ENCODE measurements around the gene ARSJ.
"Not testable (repeated sequence)": the region's sequence is repeated elsewhere in the genome, so short reads cannot be mapped to it uniquely, and the experiment has no call there.

The ARSJ gene

DNA sequence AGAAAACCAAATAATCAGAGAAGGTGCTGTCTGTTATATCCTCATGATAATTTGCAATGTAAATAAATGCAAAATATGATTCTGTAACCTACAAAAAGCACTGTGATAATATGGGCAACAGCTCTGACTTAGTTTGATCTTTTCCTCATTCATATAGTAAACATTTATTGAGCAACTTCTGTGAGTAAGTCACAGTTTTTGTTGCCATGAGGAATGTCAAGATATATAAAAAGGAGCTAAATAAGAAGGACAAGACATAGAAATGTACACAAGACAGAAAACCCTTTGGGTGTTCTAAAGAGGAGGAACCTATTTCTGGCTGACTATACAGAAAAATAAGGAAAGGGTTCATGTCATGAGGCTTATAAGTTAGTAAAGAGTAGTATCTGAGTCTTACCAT lies 44.3 kb downstream of the ARSJ start:
- H3K27me3 ChIP-seq = no peaks in the 10 kb centered on the region
- TF ChIP-seq, protein P1, sequence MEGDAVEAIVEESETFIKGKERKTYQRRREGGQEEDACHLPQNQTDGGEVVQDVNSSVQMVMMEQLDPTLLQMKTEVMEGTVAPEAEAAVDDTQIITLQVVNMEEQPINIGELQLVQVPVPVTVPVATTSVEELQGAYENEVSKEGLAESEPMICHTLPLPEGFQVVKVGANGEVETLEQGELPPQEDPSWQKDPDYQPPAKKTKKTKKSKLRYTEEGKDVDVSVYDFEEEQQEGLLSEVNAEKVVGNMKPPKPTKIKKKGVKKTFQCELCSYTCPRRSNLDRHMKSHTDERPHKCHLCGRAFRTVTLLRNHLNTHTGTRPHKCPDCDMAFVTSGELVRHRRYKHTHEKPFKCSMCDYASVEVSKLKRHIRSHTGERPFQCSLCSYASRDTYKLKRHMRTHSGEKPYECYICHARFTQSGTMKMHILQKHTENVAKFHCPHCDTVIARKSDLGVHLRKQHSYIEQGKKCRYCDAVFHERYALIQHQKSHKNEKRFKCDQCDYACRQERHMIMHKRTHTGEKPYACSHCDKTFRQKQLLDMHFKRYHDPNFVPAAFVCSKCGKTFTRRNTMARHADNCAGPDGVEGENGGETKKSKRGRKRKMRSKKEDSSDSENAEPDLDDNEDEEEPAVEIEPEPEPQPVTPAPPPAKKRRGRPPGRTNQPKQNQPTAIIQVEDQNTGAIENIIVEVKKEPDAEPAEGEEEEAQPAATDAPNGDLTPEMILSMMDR (IDR thresholded peaks at IDR 0.05; ENCODE audit: low read depth, low read length) = no peak
- no peaks in the 10 kb centered on the region for H3K4me1 ChIP-seq
- H3K9me3 ChIP-seq = no peaks in the 10 kb centered on the region
- no peak overlapping the region for H3K4me3 ChIP-seq (ENCODE audit: low read depth, low read length)
- H3K36me3 ChIP-seq = no peaks in the 10 kb centered on the region
- no peak for DNase-seq

- not testable (repeated sequence) for DNase-seq; H3K4me3 ChIP-seq (ENCODE audit: low read depth, low read length); H3K27me3 ChIP-seq; H3K36me3 ChIP-seq; H3K9me3 ChIP-seq; H3K4me1 ChIP-seq
Observed at GRCh38 chr4:113924706-113925105, 54.7 kb downstream of the ARSJ start.

DNA sequence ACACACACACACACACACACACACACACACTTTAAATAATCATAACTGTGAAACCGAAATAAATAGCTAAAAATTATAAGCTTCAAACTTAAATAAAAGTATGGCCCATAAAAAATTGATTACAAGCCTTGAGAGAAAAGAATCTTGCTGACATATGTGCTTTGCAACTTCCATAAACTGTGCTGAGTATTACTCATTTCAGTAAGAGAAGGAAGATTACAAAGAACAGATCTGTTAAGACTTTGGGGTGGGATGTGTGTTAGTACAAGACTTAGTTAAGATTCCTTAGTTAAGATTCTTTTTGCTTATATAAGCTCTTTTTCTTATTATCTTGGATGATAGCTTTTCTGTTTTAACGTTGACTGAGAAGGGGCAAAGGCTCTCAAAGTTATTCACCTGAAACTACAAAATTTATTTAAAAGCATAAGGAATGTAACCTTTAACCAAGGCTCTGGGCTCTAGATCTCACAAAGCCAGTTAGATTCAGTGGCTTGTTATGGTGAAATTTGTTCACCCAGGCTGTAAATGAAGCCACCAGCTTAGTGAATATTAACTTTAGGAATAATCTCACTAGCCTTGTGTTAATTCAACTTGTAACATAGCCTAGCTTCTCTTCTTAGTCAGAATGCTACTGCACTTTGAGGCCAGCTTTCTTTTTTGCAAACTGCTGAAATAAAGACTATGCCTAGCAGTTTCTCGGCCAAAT lies 58.2 kb downstream of the ARSJ start:
- DNase-seq = no peak
- Histone ChIP-seq H3K27me3 (no peaks in the 10 kb centered on the region), H3K4me3 (ENCODE audit: low read depth, low read length) (no peak overlapping the region), H3K36me3 (no peaks in the 10 kb centered on the region), H3K9me3 (no peaks in the 10 kb centered on the region), H3K4me1 (no peaks in the 10 kb centered on the region)
- TF ChIP-seq, protein P1 (IDR thresholded peaks at IDR 0.05; ENCODE audit: low read depth, low read length) = no peak

GRCh38 chr4:113919611-113920010 lies 59.8 kb downstream of the ARSJ start:
- no peak for DNase-seq
- Histone ChIP-seq H3K9me3 (no peaks in the 10 kb centered on the region; the same call in 1 of the 2 replicates), H3K4me3 (ENCODE audit: low read depth, low read length) (no peak overlapping the region), H3K27me3 (no peaks in the 10 kb centered on the region), H3K36me3 (no peaks in the 10 kb centered on the region), H3K4me1 (no peaks in the 10 kb centered on the region)
- TF ChIP-seq, protein P1 (IDR thresholded peaks at IDR 0.05; ENCODE audit: low read depth, low read length) = no peak

DNA sequence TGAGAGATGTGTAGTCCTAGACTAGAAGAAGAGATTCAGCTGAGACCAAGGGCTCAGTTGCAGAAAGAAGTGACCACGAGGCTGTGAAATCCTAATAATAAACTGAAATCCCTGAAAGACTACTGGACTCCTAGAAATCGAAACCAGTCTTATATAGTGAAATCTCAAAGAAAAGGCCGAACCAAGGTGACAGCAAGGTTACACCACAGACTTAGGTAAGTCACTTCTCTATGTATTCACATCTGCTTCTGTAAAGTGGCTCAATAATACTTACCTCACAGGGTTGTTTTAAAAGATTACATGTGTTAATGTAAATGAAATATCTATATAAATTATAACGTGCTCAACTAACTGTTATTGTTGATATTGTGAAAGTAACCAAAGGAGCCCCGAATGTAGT lies 60.3 kb downstream of the ARSJ start:
- Histone ChIP-seq H3K27me3 (no peaks in the 10 kb centered on the region), H3K36me3 (no peaks in the 10 kb centered on the region), H3K4me1 (no peaks in the 10 kb centered on the region), H3K4me3 (ENCODE audit: low read depth, low read length) (no peak overlapping the region), H3K9me3 (no peaks in the 10 kb centered on the region; the same call in 1 of the 2 replicates)
- DNase-seq = no peak
- TF ChIP-seq, protein P1 (IDR thresholded peaks at IDR 0.05; ENCODE audit: low read depth, low read length) = no peak

DNA sequence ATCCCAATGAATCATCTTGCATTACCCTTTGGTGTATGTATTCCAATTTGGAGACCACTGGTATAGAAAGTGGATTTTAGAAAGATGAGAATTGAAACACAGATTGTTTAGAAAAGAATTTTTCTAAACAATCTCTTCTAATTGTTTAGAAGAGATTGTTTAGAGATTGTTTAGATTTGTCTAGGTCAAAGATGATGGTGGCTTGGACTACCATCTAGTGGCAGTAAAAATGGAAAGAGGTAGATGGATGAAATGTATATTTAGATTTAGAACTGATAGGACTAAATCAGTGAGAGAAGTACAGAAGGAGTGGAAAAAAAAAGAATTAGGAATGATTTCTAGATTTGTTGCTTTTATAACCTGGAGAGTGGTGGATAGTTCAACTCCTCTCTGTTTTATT lies 70.6 kb downstream of the ARSJ start:
- DNase-seq = no peak
- TF ChIP-seq, protein P1 (IDR thresholded peaks at IDR 0.05; ENCODE audit: low read depth, low read length) = no peak

More for the DNA sequence above, 70.6 kb downstream of the ARSJ start:
- Histone ChIP-seq H3K27me3 (no peaks in the 10 kb centered on the region), H3K4me3 (ENCODE audit: low read depth, low read length) (no peak overlapping the region), H3K9me3 (no peaks in the 10 kb centered on the region), H3K4me1 (no peaks in the 10 kb centered on the region), H3K36me3 (no peaks in the 10 kb centered on the region)

Data from BE2C (cell line).